Retinal pigment epithelial cell (primary cell): ENCODE data around the gene TRAPPC3.

Experiments
- DNase-seq: peaks from one replicate; pipeline ENCODE4 v3.0.0-alpha.2; 2010; ENCODE audit warnings: low read depth
- H3K4me3 ChIP-seq: 2 replicates; pipeline ENCODE4 v1.5.1; 2011; ENCODE audit warnings: mild to moderate bottlenecking, low read length, control low read depth, moderate library complexity
- CTCF ChIP-seq: conservative IDR thresholded peaks from 2 replicates; pipeline ENCODE4 v1.5.1; 2011; ENCODE audit warnings: low read depth, low read length, control low read depth, inconsistent platforms

TRAPPC3 gene

GRCh38 chr1:36149973-36150295 lies 648 bp upstream of the TRAPPC3 start:
- DNase-seq, result no peak
- H3K4me3 ChIP-seq, result no peak overlapping the region
- TF ChIP-seq CTCF, result no peak

- H3K4me3 ChIP-seq, result peak overlapping the region; percentile 85
- DNase-seq, result no peak
- no peak for TF ChIP-seq CTCF
Measured at GRCh38 chr1:36148821-36149236, 457 bp downstream of the TRAPPC3 start.

- TF ChIP-seq CTCF, result no peak
Measured at GRCh38 chr1:36144413-36144812, 4.9 kb downstream of the TRAPPC3 start.

GRCh38 chr1:36143424-36143823 lies 5.9 kb downstream of the TRAPPC3 start:
- DNase-seq, result no peak
- no peak overlapping the region for H3K4me3 ChIP-seq
- TF ChIP-seq CTCF, result no peak

More at GRCh38 chr1:36144413-36144812, 4.9 kb downstream of the TRAPPC3 start:
- H3K4me3 ChIP-seq, result no peak overlapping the region
- no peak for DNase-seq

GRCh38 chr1:36142121-36142520 lies 7.2 kb downstream of the TRAPPC3 start:
- no peak overlapping the region for H3K4me3 ChIP-seq
- TF ChIP-seq CTCF, result no peak
- DNase-seq, result no peak

GRCh38 chr1:36139521-36139920 lies 9.8 kb downstream of the TRAPPC3 start:
- TF ChIP-seq CTCF, result no peak
- H3K4me3 ChIP-seq, result no peak overlapping the region
- DNase-seq, result no peak

- TF ChIP-seq CTCF, result no peak
- no peak for DNase-seq
- H3K4me3 ChIP-seq, result no peak overlapping the region
Measured at GRCh38 chr1:36137776-36138175, 11.5 kb downstream of the TRAPPC3 start.
